ENCODE data around the gene CRISPLD2.
"Not testable (repeated sequence)": the region's sequence is repeated elsewhere in the genome, so short reads cannot be mapped to it uniquely, and the experiment has no call there.

The CRISPLD2 gene

GRCh38 chr16:84868829-84869472, 49.2 kb downstream of the CRISPLD2 start:
- DNase-seq (ENCODE audit: low spot score), result no peak
- TF ChIP-seq CTCF (conservative IDR thresholded peaks at IDR 0.05; ENCODE audit: low read depth), result no peak
- H3K27ac ChIP-seq, result no peak overlapping the region
- POLR2A ChIA-PET (ENCODE audit: low non-redundant PET), result no interaction called here
- CTCF ChIA-PET, result no interaction called here

- CTCF ChIA-PET, result no interaction called here
- POLR2A ChIA-PET (ENCODE audit: low non-redundant PET), result no interaction called here
Observed at GRCh38 chr16:84869473-84869845, 49.7 kb downstream of the CRISPLD2 start.

GRCh38 chr16:84872971-84873370, 53.2 kb downstream of the CRISPLD2 start:
- H3K27ac ChIP-seq; CTCF ChIA-PET; POLR2A ChIA-PET (ENCODE audit: low non-redundant PET); DNase-seq (ENCODE audit: low spot score): not testable (repeated sequence)

More at GRCh38 chr16:84869473-84869845, 49.7 kb downstream of the CRISPLD2 start:
- DNase-seq (ENCODE audit: low spot score), result no peak
- H3K27ac ChIP-seq, result no peak overlapping the region
- no peak for TF ChIP-seq CTCF (conservative IDR thresholded peaks at IDR 0.05; ENCODE audit: low read depth)

GRCh38 chr16:84874004-84874435, 54.2 kb downstream of the CRISPLD2 start:
- H3K27ac ChIP-seq, result no peak overlapping the region
- CTCF ChIA-PET, result interaction anchor here (0.6 kb wide), 4 partner anchors 52 to 157 kb away, joined by 3 to 4 read pairs (median 3); no protein-coding TSS in a partner anchor
- POLR2A ChIA-PET (ENCODE audit: low non-redundant PET), result no interaction called here
- no peak for TF ChIP-seq CTCF (conservative IDR thresholded peaks at IDR 0.05; ENCODE audit: low read depth)
- no peak for DNase-seq (ENCODE audit: low spot score)

GRCh38 chr16:84874553-84874952, 54.8 kb downstream of the CRISPLD2 start:
- TF ChIP-seq CTCF (conservative IDR thresholded peaks at IDR 0.05; ENCODE audit: low read depth), result no peak
- ChIA-PET POLR2A (ENCODE audit: low non-redundant PET) (no interaction called here), CTCF (interaction anchor here (0.6 to 0.7 kb wide), 3 partner anchors 75 to 88 kb away, joined by 3 to 4 read pairs (median 4); no protein-coding TSS in a partner anchor)
- no peak overlapping the region for H3K27ac ChIP-seq
- no peak for DNase-seq (ENCODE audit: low spot score)

GRCh38 chr16:84874983-84875382, 55.2 kb downstream of the CRISPLD2 start:
- no peak for TF ChIP-seq CTCF (conservative IDR thresholded peaks at IDR 0.05; ENCODE audit: low read depth)
- POLR2A ChIA-PET (ENCODE audit: low non-redundant PET), result no interaction called here
- CTCF ChIA-PET, result interaction anchor here (0.7 kb wide), 2 partner anchors 50 to 85 kb away, joined by 4 read pairs; no protein-coding TSS in a partner anchor
- DNase-seq (ENCODE audit: low spot score), result no peak
- H3K27ac ChIP-seq, result no peak overlapping the region

GRCh38 chr16:84875846-84876245, 56.1 kb downstream of the CRISPLD2 start:
- POLR2A ChIA-PET (ENCODE audit: low non-redundant PET), result no interaction called here
- no peak for DNase-seq (ENCODE audit: low spot score)
- TF ChIP-seq CTCF (conservative IDR thresholded peaks at IDR 0.05; ENCODE audit: low read depth), result no peak
- H3K27ac ChIP-seq, result no peak overlapping the region
- CTCF ChIA-PET, result no interaction called here
